K562 (cell line): Measurements from ENCODE around the gene SLC25A11. TPM values are rescaled to one million over a fixed set of nuclear protein-coding genes. Genes with fewer than 3 reads are reported as not detected.

Experiments
- ATAC-seq: fragments of 200-7000 bp; cut with Tn5 transposase; 3 replicates; pipeline ENCODE4 v1.9.1; 2020; ENCODE audit warnings: moderate library complexity
- BruUV-seq: library from RNA; stranded (reverse); fragments of 400-500 nt; replicated peaks from 2 replicates; lab custom pipeline; 2021; lab: Mats Ljungman, UMichigan
- CTCF ChIA-PET: fragments of 300-600 bp; formaldehyde crosslinking; extraction: SDS; loops from one replicate; lab custom pipeline; 2021; ENCODE audit warnings: low intra/inter-chr PET ratio; lab: Yijun Ruan, JAX
- POLR2A ChIA-PET: fragments of 300-600, 350-650 bp; sonication (Branson Sonifier 250); formaldehyde crosslinking; extraction: SDS; loops from one replicate; lab custom pipeline; 2021; ENCODE audit warnings: antibody characterized with exemption, inconsistent platforms; lab: Yijun Ruan, JAX
- DNase-seq, 4 experiments: peaks; one replicate each; pipeline versions ENCODE4 v3.0.0 to v3.0.0-alpha.2; 2011 to 2018; ENCODE audit warnings: low spot score in 3 of 4, mixed read lengths in 3 of 4; ENCODE audit errors: extremely low read depth in 1 of 4
- FAIRE-seq: peaks from 2 replicates; lab custom pipeline; 2011; peaks lifted over from hg19 to GRCh38; lab: Jason Lieb, UNC
- H2AFZ ChIP-seq: 2 replicates; pipeline ENCODE4 v1.6.0; 2011; ENCODE audit warnings: low read depth, low read length, control low read depth, inconsistent platforms
- H3K27ac ChIP-seq: fragments of 200-600 bp; 3 replicates; pipeline ENCODE4 v1.8.0; 2011; ENCODE audit warnings: low read depth, mild to moderate bottlenecking, control low read depth, inconsistent platforms, low read length, moderate library complexity, mixed read lengths; ENCODE audit errors: extremely low read depth
- H3K27me3 ChIP-seq, 2 experiments: fragments of 300-600 bp in 1 of 2; 2 replicates in 1 of 2; 3 replicates in 1 of 2; pipeline versions ENCODE4 v1.6.0 to v1.8.0; 2011; ENCODE audit warnings: inconsistent platforms in 2 of 2, low read length in 2 of 2, mild to moderate bottlenecking in 1 of 2, mixed read lengths in 1 of 2, moderate library complexity in 1 of 2; ENCODE audit not compliant: control insufficient read depth in 2 of 2, insufficient read depth in 2 of 2
- H3K36me3 ChIP-seq: fragments of 300-600 bp; 3 replicates; pipeline ENCODE4 v1.8.0; 2011; ENCODE audit warnings: mild to moderate bottlenecking, low read length, inconsistent platforms; ENCODE audit not compliant: control insufficient read depth, insufficient read depth
- H3K4me1 ChIP-seq, 2 experiments: fragments of 200-600 bp in 1 of 2; replicated peaks in 1 of 2; 2 replicates in 1 of 2; 3 replicates in 1 of 2; pipeline versions ENCODE4 v1.5.1 to v1.8.0; 2011; ENCODE audit warnings: inconsistent platforms in 2 of 2, low read length in 2 of 2, mild to moderate bottlenecking in 1 of 2, mixed read lengths in 1 of 2, moderate library complexity in 1 of 2; ENCODE audit not compliant: control insufficient read depth in 2 of 2, insufficient read depth in 2 of 2
- H3K4me2 ChIP-seq: 2 replicates; pipeline ENCODE4 v1.6.1; 2011; ENCODE audit warnings: low read length, control low read depth, inconsistent platforms, mixed read lengths; ENCODE audit not compliant: insufficient read depth
- H3K4me3 ChIP-seq: fragments of 200-600 bp; sonication (generic), shearing (Covaris generic); 2 replicates; pipeline ENCODE4 v1.5.1; 2016; ENCODE audit warnings: control low read depth, inconsistent platforms
- H3K79me2 ChIP-seq: fragments of 200-600 bp; 3 replicates; pipeline ENCODE4 v1.8.0; 2011; ENCODE audit warnings: low read length, inconsistent platforms; ENCODE audit not compliant: control insufficient read depth, insufficient read depth
- H3K9ac ChIP-seq, 2 experiments: 2 replicates each; pipeline versions ENCODE4 v1.6.0 to v1.6.1; 2011; ENCODE audit warnings: low read depth in 2 of 2, low read length in 2 of 2, control low read depth in 1 of 2, inconsistent platforms in 1 of 2, mild to moderate bottlenecking in 1 of 2, mixed read lengths in 1 of 2; ENCODE audit not compliant: insufficient read depth in 1 of 2
- H3K9me1 ChIP-seq: one replicate; pipeline ENCODE4 v1.6.0; 2011; ENCODE audit warnings: inconsistent platforms, mild to moderate bottlenecking, low read length, moderate library complexity; ENCODE audit not compliant: control insufficient read depth, insufficient read depth
- H3K9me3 ChIP-seq: replicated peaks from 2 replicates; pipeline ENCODE4 v1.5.1; 2011; ENCODE audit warnings: low read depth, low read length, inconsistent platforms; ENCODE audit not compliant: control insufficient read depth, insufficient read depth
- H4K20me1 ChIP-seq: replicated peaks from 2 replicates; pipeline ENCODE4 v1.6.1; 2011; ENCODE audit warnings: low read length, inconsistent platforms, mixed read lengths; ENCODE audit not compliant: control insufficient read depth, insufficient read depth
- FOXA1 ChIP-seq: fragments of 450-650 bp; IDR thresholded peaks from 2 replicates; pipeline ENCODE4 v1.6.1; 2016; ENCODE audit warnings: mild to moderate bottlenecking, borderline replicate concordance
- FOXO4 ChIP-seq: fragments of 450-650 bp; formaldehyde crosslinking; IDR thresholded peaks from 2 replicates; pipeline ENCODE4 v1.4.0; 2020; ENCODE audit warnings: mild to moderate bottlenecking, moderate library complexity
- HNRNPH1 ChIP-seq: fragments of 200-400 bp; formaldehyde crosslinking; optimal IDR thresholded peaks from 2 replicates; pipeline ENCODE3; 2017; ENCODE audit warnings: low read depth, mild to moderate bottlenecking, low read length, moderate library complexity
- IRF9 ChIP-seq: fragments of 450-650 bp; IDR thresholded peaks from 2 replicates; pipeline ENCODE4 v1.6.1; 2016; ENCODE audit warnings: missing biosample characterization, missing genetic modification characterization
- MEF2A ChIP-seq: IDR thresholded peaks from 2 replicates; pipeline ENCODE4 v1.6.1; 2011; ENCODE audit warnings: low read depth, mild to moderate bottlenecking, low read length, moderate library complexity; ENCODE audit not compliant: control insufficient read depth
- MLLT1 ChIP-seq, 2 experiments: fragments of 450-650 bp; IDR thresholded peaks; 2 replicates each; pipeline ENCODE4 v1.6.1; 2016
- PHF21A ChIP-seq: fragments of 450-650 bp; IDR thresholded peaks from 2 replicates; pipeline ENCODE4 v1.6.1; 2017; ENCODE audit warnings: low read depth, borderline replicate concordance
- PHF8 ChIP-seq: fragments of 200-600 bp; sonication (generic); IDR thresholded peaks from 2 replicates; pipeline ENCODE4 v1.6.1; 2012; ENCODE audit warnings: mixed run types, mild to moderate bottlenecking, inconsistent platforms, low read length, moderate library complexity, borderline replicate concordance
- POLR3A ChIP-seq: IDR thresholded peaks from 2 replicates; pipeline ENCODE4 v1.6.1; 2011; ENCODE audit warnings: borderline replicate concordance, mild to moderate bottlenecking, moderate library complexity; ENCODE audit not compliant: insufficient read length, insufficient read depth; ENCODE audit errors: extremely low read depth
- RAD51 ChIP-seq: fragments of 450-650 bp; IDR thresholded peaks from 2 replicates; pipeline ENCODE4 v1.7.1; 2016; ENCODE audit warnings: low read depth, mild to moderate bottlenecking, borderline replicate concordance
- STAT5A ChIP-seq: IDR thresholded peaks from 2 replicates; pipeline ENCODE4 v1.6.1; 2012; ENCODE audit warnings: low read length, inconsistent platforms, borderline replicate concordance
- U2AF1 ChIP-seq: fragments of 200-400 bp; formaldehyde crosslinking; optimal IDR thresholded peaks from 2 replicates; pipeline ENCODE3; 2017; ENCODE audit warnings: mild to moderate bottlenecking, low read depth, low read length, moderate library complexity
- UBTF ChIP-seq, 2 experiments: IDR thresholded peaks; 2 replicates each; pipeline ENCODE4 v1.6.1; 2012; ENCODE audit warnings: improper control_type of control experiment in 2 of 2, low read depth in 2 of 2, low read length in 2 of 2, borderline replicate concordance in 1 of 2
- ZFX ChIP-seq: sonication (generic); formaldehyde crosslinking; IDR thresholded peaks from 2 replicates; pipeline ENCODE4 v1.8.0; 2022; ENCODE audit warnings: mild to moderate bottlenecking, missing genetic modification reagents, moderate library complexity
- ZNF24 ChIP-seq: fragments of 450-650 bp; IDR thresholded peaks from 2 replicates; pipeline ENCODE4 v1.6.1; 2016
- ZNF263 ChIP-seq: sonication (generic); formaldehyde crosslinking; IDR thresholded peaks from 2 replicates; pipeline ENCODE4 v1.8.0; 2022; ENCODE audit warnings: mild to moderate bottlenecking, missing genetic modification reagents, borderline replicate concordance
- in situ Hi-C: fragments of 300-500 bp; cut with MboI; formaldehyde crosslinking; loops from 4 replicates; pipeline ENCODE4 v1.15.0; 2018; ENCODE audit warnings: inconsistent platforms, mixed read lengths
- intact Hi-C: fragments of 100-400 bp; cut with micrococcal nuclease; formaldehyde crosslinking; loops from 2 replicates; pipeline ENCODE4 v1.14.2; 2022
- polyA plus RNA-seq, 8 experiments: library from polyadenylated mRNA; depleted of rRNA in 4 of 8; stranded (reverse) in 5 of 8; unstranded in 3 of 8; fragments of >200 nt; fragmentation: Nextera tagmentation in 2 of 8; fragmentation: Illumina TruSeq in 1 of 8; extraction: Ambion mirVana in 2 of 8; extraction: Trizol in 1 of 8; gene quantifications; 2 replicates each; pipeline versions ENCODE4 v1.2.1 to v1.2.3, GENCODE V29; 2011 to 2014; ENCODE audit warnings: inconsistent platforms in 1 of 8, missing spikeins in 1 of 8
- total RNA-seq, 7 experiments: library from RNA; depleted of rRNA in 6 of 7; stranded (reverse); fragments of >200 nt in 6 of 7; fragmentation: Illumina TruSeq in 2 of 7; extraction: Trizol in 2 of 7; gene quantifications; 2 replicates each; pipeline versions ENCODE4 v1.2.1 to v1.2.3, GENCODE V29; 2011 to 2021; ENCODE audit warnings: low replicate concordance in 1 of 7

Gene SLC25A11
- total and polyA plus RNA-seq, 9 of the 15 experiments (the other 6 are each of a cell fraction or from before 2014, with no cell fraction given) = 3.1 to 56.7 (median 32.9) TPM

GRCh38 chr17:4936436-4936835 lies 3.4 kb downstream of the SLC25A11 start (continued):
- TF ChIP-seq FOXO4 (CRISPR knock-in tag) (no peak), RAD51 (no peak), ZFX (no peak), ZNF24 (no peak)

GRCh38 chr17:4935650-4936049 lies 4.2 kb downstream of the SLC25A11 start:
- H3K27ac ChIP-seq = no peak overlapping the region
- in situ Hi-C loops = no loop called here
- no peak overlapping the region for H3K9ac ChIP-seq
- H3K4me1 ChIP-seq = peaks cover 10 to 32% of the 10 kb centered on the region in 2 experiments; a peak in 4 of 5 replicates
- no peaks in the 10 kb centered on the region for H3K27me3 ChIP-seq
- no peaks in the 10 kb centered on the region for H3K9me3 ChIP-seq
- no peaks in the 10 kb centered on the region for H4K20me1 ChIP-seq
- intact Hi-C loops = no loop called here
- H3K79me2 ChIP-seq = peaks cover 22% of the 10 kb centered on the region
- CTCF ChIA-PET = no interaction called here
- peaks cover 26% of the 10 kb centered on the region for H3K36me3 ChIP-seq
- POLR2A ChIA-PET = interaction anchor here (0.6 to 2.1 kb wide), 3 partner anchors 10 to 52 kb away, joined by 3 to 7 read pairs (median 5); partner anchors contain the start of gene CAMTA2
- H3K9me1 ChIP-seq = no peaks in the 10 kb centered on the region
- DNase-seq (no peak), FAIRE-seq (no peak), ATAC-seq (no peak)
- no peak overlapping the region for H2AFZ ChIP-seq
- BruUV-seq = no TSS peak
- H3K4me2 ChIP-seq = no peak overlapping the region
- no peak overlapping the region for H3K4me3 ChIP-seq
- TF ChIP-seq PHF8 (no peak), UBTF (IDR thresholded peaks at IDR 0.05; ENCODE audit: borderline replicate concordance in 1 of 2, low read depth in 2 of 2, low read length in 2 of 2) (no peak), U2AF1 (no peak), FOXA1 (no peak), MEF2A (no peak), MLLT1 (IDR thresholded peaks at IDR 0.05) (no peak), ZNF263 (CRISPR knock-in tag) (no peak), POLR3A (no peak), PHF21A (no peak), HNRNPH1 (no peak), IRF9 (no peak), STAT5A (no peak)
